K562 (cell line): ENCODE measurements around the gene PPP1R14C. TPM values are rescaled to one million over a fixed set of nuclear protein-coding genes. Genes with fewer than 3 reads are reported as not detected.
A peak's percentile ranks its signal among the peaks of the same experiment; 100 is the strongest.

Experiments
- CBX3 ChIP-seq, 2 experiments: IDR thresholded peaks; 1 replicate in 1 of 2; 2 replicates in 1 of 2; pipeline ENCODE4 v1.6.1; 2012; ENCODE audit warnings: inconsistent platforms in 2 of 2, low read length in 2 of 2, borderline replicate concordance in 1 of 2, control low read depth in 1 of 2
- FOS ChIP-seq: IDR thresholded peaks from 3 replicates; pipeline ENCODE4 v1.6.1; 2011; ENCODE audit not compliant: insufficient read length; ENCODE audit errors: extremely low read depth
- FOXO4 ChIP-seq: fragments of 450-650 bp; formaldehyde crosslinking; IDR thresholded peaks from 2 replicates; pipeline ENCODE4 v1.4.0; 2020; ENCODE audit warnings: mild to moderate bottlenecking, moderate library complexity
- GTF3C2 ChIP-seq: IDR thresholded peaks from 3 replicates; pipeline ENCODE4 v1.6.1; 2011; ENCODE audit warnings: borderline replicate concordance, mild to moderate bottlenecking, moderate library complexity; ENCODE audit not compliant: insufficient read length; ENCODE audit errors: extremely low read depth
- LCOR ChIP-seq: sonication (generic); formaldehyde crosslinking; IDR thresholded peaks from 2 replicates; pipeline ENCODE4 v1.8.0; 2022; ENCODE audit warnings: mild to moderate bottlenecking, missing genetic modification reagents
- MAFF ChIP-seq: IDR thresholded peaks from 2 replicates; pipeline ENCODE4 v1.6.1; 2012; ENCODE audit warnings: low read length, improper control_type of control experiment
- NR1H2 ChIP-seq: sonication (generic); formaldehyde crosslinking; IDR thresholded peaks from 2 replicates; pipeline ENCODE4 v1.4.0; 2020; ENCODE audit warnings: mild to moderate bottlenecking, missing genetic modification reagents
- POLR2AphosphoS2 ChIP-seq: IDR thresholded peaks from 2 replicates; pipeline ENCODE4 v1.6.1; 2012; ENCODE audit warnings: low read length, improper control_type of control experiment
- SMAD1 ChIP-seq: fragments of 150-350 bp; IDR thresholded peaks from 2 replicates; pipeline ENCODE4 v1.6.1; 2014; ENCODE audit warnings: low read length, low read depth; ENCODE audit not compliant: partially characterized antibody
- SUPT5H ChIP-seq: fragments of 450-650 bp; IDR thresholded peaks from 2 replicates; pipeline ENCODE4 v1.6.1; 2016
- TARDBP ChIP-seq: fragments of 450-650 bp; IDR thresholded peaks from 2 replicates; pipeline ENCODE4 v1.6.1; 2016
- TEAD4 ChIP-seq, 2 experiments: sonication (generic) in 1 of 2; formaldehyde crosslinking in 1 of 2; IDR thresholded peaks; 2 replicates each; pipeline versions ENCODE4 v1.6.1 to v1.8.0; 2012 to 2022; ENCODE audit warnings: borderline replicate concordance in 1 of 2, inconsistent platforms in 1 of 2, low read length in 1 of 2, mild to moderate bottlenecking in 1 of 2, missing genetic modification reagents in 1 of 2
- TFAP4 ChIP-seq: sonication (generic); formaldehyde crosslinking; IDR thresholded peaks from 2 replicates; pipeline ENCODE4 v1.8.0; 2022; ENCODE audit warnings: missing genetic modification reagents, mild to moderate bottlenecking, moderate library complexity, borderline replicate concordance
- ZBTB2 ChIP-seq: fragments of 450-650 bp; IDR thresholded peaks from 2 replicates; pipeline ENCODE4 v1.6.1; 2016; ENCODE audit warnings: antibody characterized with exemption
- ZNF165 ChIP-seq: fragments of 250-450 bp; sonication (Bioruptor Pico); IDR thresholded peaks from 2 replicates; pipeline ENCODE4 v1.4.0; 2020; ENCODE audit warnings: borderline replicate concordance
- ZNF253 ChIP-seq: fragments of 250-450 bp; sonication (Bioruptor Pico); conservative IDR thresholded peaks from 2 replicates; pipeline ENCODE4 v1.6.1; 2021; ENCODE audit warnings: mild to moderate bottlenecking
- ZNF347 ChIP-seq: fragments of 450-650 bp; formaldehyde crosslinking; IDR thresholded peaks from 2 replicates; pipeline ENCODE4 v1.4.0; 2020; ENCODE audit warnings: low read depth, mild to moderate bottlenecking, moderate library complexity
- ZNF512 ChIP-seq: IDR thresholded peaks from 2 replicates; pipeline ENCODE4 v1.6.1; 2016; ENCODE audit warnings: missing genetic modification characterization, missing compliant biosample characterization
- ZNF561 ChIP-seq: fragments of 450-650 bp; formaldehyde crosslinking; conservative IDR thresholded peaks from 2 replicates; pipeline ENCODE4 v1.4.0; 2020; ENCODE audit warnings: mild to moderate bottlenecking, moderate library complexity
- ZNF583 ChIP-seq: fragments of 250-450 bp; sonication (Bioruptor Pico); IDR thresholded peaks from 2 replicates; pipeline ENCODE4 v1.4.0; 2020
- polyA plus RNA-seq, 8 experiments: library from polyadenylated mRNA; depleted of rRNA in 4 of 8; stranded (reverse) in 5 of 8; unstranded in 3 of 8; fragments of >200 nt; fragmentation: Nextera tagmentation in 2 of 8; fragmentation: Illumina TruSeq in 1 of 8; extraction: Ambion mirVana in 2 of 8; extraction: Trizol in 1 of 8; gene quantifications; 2 replicates each; pipeline versions ENCODE4 v1.2.1 to v1.2.3, GENCODE V29; 2011 to 2014; ENCODE audit warnings: inconsistent platforms in 1 of 8, missing spikeins in 1 of 8
- total RNA-seq, 7 experiments: library from RNA; depleted of rRNA in 6 of 7; stranded (reverse); fragments of >200 nt in 6 of 7; fragmentation: Illumina TruSeq in 2 of 7; extraction: Trizol in 2 of 7; gene quantifications; 2 replicates each; pipeline versions ENCODE4 v1.2.1 to v1.2.3, GENCODE V29; 2011 to 2021; ENCODE audit warnings: low replicate concordance in 1 of 7

PPP1R14C gene
- total and polyA plus RNA-seq, 9 of the 15 experiments (the other 6 are each of a cell fraction or from before 2014, with no cell fraction given), result 4.5 to 16.6 (median 11.9) TPM

- TF ChIP-seq FOXO4 (CRISPR knock-in tag) (no peak), TFAP4 (CRISPR knock-in tag) (no peak), ZNF583 (CRISPR knock-in tag) (no peak), TARDBP (no peak), GTF3C2 (no peak), FOS (peak; percentile 31), NR1H2 (CRISPR knock-in tag) (no peak), ZNF512 (no peak), CBX3 (IDR thresholded peaks at IDR 0.05; ENCODE audit: borderline replicate concordance in 1 of 2, low read length in 2 of 2) (peak in 1 of 2 experiments; percentile 97; a peak in 2 of 3 replicates), MAFF (no peak), ZBTB2 (no peak), TEAD4 (IDR thresholded peaks at IDR 0.05; ENCODE audit: low read length) (no peak), TEAD4 (CRISPR knock-in tag; IDR thresholded peaks at IDR 0.05; ENCODE audit: borderline replicate concordance) (no peak), ZNF561 (CRISPR knock-in tag) (no peak), ZNF347 (no peak), LCOR (CRISPR knock-in tag) (0 out of 2 replicates have a peak, but pooled peaks have one; percentile 18), SMAD1 (no peak), ZNF165 (CRISPR knock-in tag) (no peak), POLR2AphosphoS2 (no peak), ZNF253 (CRISPR knock-in tag) (no peak), SUPT5H (no peak)
These were observed 154.6 kb downstream of the PPP1R14C start (continued) for GRCh38 chr6:150297327-150298029.
